Erythroblast (primary cell): ENCODE data around the gene AANAT.

ENCODE experiments used
- GATA1 ChIP-seq: IDR thresholded peaks from 2 replicates; pipeline ENCODE4 v1.6.1; 2011; ENCODE audit warnings: low read depth, mild to moderate bottlenecking, control low read depth, low read length, moderate library complexity
- POLR2A ChIP-seq: IDR thresholded peaks from 2 replicates; pipeline ENCODE4 v1.6.1; 2011; ENCODE audit warnings: mild to moderate bottlenecking, low read length

DNA sequence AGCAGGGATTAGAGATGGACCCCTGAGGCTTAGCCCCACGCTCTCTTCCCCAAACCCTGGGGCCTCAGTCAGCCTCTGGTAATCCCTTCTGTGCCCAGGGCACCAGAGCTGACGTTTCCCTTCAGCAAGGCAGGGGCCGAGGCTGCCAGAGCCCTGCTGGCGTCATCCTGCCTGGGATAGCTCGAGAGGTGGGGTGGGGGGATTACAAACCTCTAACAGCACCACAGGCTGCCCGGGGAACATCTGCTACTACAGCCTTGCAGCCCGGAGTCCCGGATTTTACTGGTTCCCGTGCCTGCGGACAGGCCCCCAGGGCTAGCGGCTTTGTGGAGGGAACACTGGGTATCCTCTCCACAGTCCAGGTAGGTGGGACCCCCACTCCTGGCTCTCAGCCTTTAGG is at the start of gene AANAT:
- no peak for TF ChIP-seq POLR2A
- no peak for TF ChIP-seq GATA1
